SU-DHL-6 (cell line): ENCODE measurements around the gene CDC37.
"Not testable (repeated sequence)": the region's sequence is repeated elsewhere in the genome, so short reads cannot be mapped to it uniquely, and the experiment has no call there.

Experiments
- H2AFZ ChIP-seq: fragments of 200-600 bp; sonication (generic); 2 replicates; pipeline ENCODE4 v1.6.1; 2014; ENCODE audit warnings: low read depth, mild to moderate bottlenecking, moderate library complexity, mixed read lengths, antibody characterized with exemption, low read length; ENCODE audit not compliant: severe bottlenecking
- H3F3A ChIP-seq: fragments of 200-600 bp; shearing (Covaris generic); 2 replicates; pipeline ENCODE4 v1.6.0; 2016; ENCODE audit warnings: antibody characterized with exemption, mild to moderate bottlenecking; ENCODE audit not compliant: insufficient read depth
- H3K27ac ChIP-seq: fragments of 200-600 bp; sonication (generic); 2 replicates; pipeline ENCODE4 v1.5.1; 2016; ENCODE audit warnings: low read depth, mild to moderate bottlenecking, low read length, moderate library complexity, mixed read lengths
- H3K27me3 ChIP-seq: fragments of 200-600 bp; sonication (generic), shearing (Covaris generic); 2 replicates; pipeline ENCODE4 v1.6.0; 2014; ENCODE audit warnings: mild to moderate bottlenecking, low read length
- H3K36me3 ChIP-seq: fragments of 200-600 bp; sonication (generic); 2 replicates; pipeline ENCODE4 v1.6.1; 2014; ENCODE audit warnings: mild to moderate bottlenecking, low read length, mixed read lengths
- H3K4me2 ChIP-seq: fragments of 300-600, 200-600 bp; shearing (Covaris generic), sonication (generic); 2 replicates; pipeline ENCODE4 v1.6.0; 2014; ENCODE audit warnings: low read length, low read depth, mild to moderate bottlenecking; ENCODE audit not compliant: poor library complexity, severe bottlenecking
- H3K4me3 ChIP-seq: fragments of 200-600 bp; sonication (generic); 2 replicates; pipeline ENCODE4 v1.5.1; 2014; ENCODE audit warnings: antibody characterized with exemption, low read length, mild to moderate bottlenecking, mixed read lengths; ENCODE audit not compliant: insufficient read depth, poor library complexity, severe bottlenecking
- H3K79me2 ChIP-seq: fragments of 200-600 bp; sonication (generic); 2 replicates; pipeline ENCODE4 v1.6.1; 2014; ENCODE audit warnings: mild to moderate bottlenecking, low read length, moderate library complexity; ENCODE audit not compliant: insufficient read depth
- H3K9ac ChIP-seq: fragments of 200-600 bp; sonication (generic); 2 replicates; pipeline ENCODE4 v1.7.0; 2014; ENCODE audit warnings: mild to moderate bottlenecking, low read length
- H3K9me2 ChIP-seq: fragments of 200-600 bp; sonication (generic); replicated peaks from 2 replicates; pipeline ENCODE4 v1.6.1; 2014; ENCODE audit warnings: low read length; ENCODE audit not compliant: insufficient read depth
- H3K9me3 ChIP-seq: fragments of 200-600 bp; sonication (generic); 2 replicates; pipeline ENCODE4 v1.6.1; 2014; ENCODE audit warnings: low read length, mixed read lengths; ENCODE audit not compliant: insufficient read depth
- H4K20me1 ChIP-seq: fragments of 200-600 bp; sonication (generic); 2 replicates; pipeline ENCODE4 v1.6.1; 2014; ENCODE audit warnings: low read depth, mild to moderate bottlenecking, antibody characterized with exemption, low read length, moderate library complexity, mixed read lengths
- EZH2phosphoT487 ChIP-seq: fragments of 200-600 bp; sonication (generic), shearing (Covaris generic); conservative IDR thresholded peaks from 2 replicates; pipeline ENCODE4 v1.6.1; 2018; ENCODE audit warnings: mild to moderate bottlenecking, antibody characterized with exemption, low read length, moderate library complexity, mixed read lengths
- TF ChIP-seq, protein P1 (sequence below): fragments of 200-600 bp; sonication (generic); IDR thresholded peaks from one replicate; pipeline ENCODE4 v1.5.1; 2017; ENCODE audit warnings: antibody characterized with exemption, mild to moderate bottlenecking, low read length, moderate library complexity; ENCODE audit not compliant: insufficient read depth, poor library complexity, severe bottlenecking

The CDC37 gene

DNA sequence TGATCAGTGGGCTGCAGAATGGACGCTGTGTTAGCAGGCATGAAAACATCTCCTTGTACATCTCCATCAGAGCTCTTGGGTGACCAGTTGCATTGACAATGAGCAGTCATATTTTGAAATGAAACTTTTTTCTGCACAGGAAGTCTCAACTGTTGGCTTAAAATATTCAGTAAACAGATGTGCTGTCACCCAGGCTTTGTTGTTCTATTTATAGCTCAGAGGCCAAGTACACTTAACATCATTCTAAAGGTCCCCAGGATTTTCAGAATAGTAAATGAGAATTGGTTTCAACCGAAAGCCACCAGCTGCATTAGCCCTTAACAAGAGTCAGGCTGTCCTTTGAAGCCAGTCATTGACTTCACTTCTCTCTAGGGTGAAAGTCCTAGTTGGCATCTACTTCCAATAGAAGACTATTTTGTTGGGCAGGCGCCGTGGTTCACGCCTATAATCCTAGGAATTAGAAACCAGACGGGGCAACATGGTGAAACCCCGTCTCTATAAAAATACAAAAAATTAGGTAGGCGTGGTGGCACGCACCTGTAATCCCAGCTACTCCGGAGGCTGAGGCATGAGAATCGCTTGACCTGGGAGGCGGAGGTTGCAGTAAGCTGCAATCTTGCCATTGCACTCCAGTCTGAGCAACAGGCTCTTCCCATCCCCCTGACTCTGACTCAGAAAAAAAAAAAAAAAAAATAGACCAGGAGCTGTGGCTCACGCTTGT is 9.1 kb upstream of the CDC37 start:
- Histone ChIP-seq H3F3A (peaks cover 48% of the 10 kb centered on the region), H4K20me1 (no peaks in the 10 kb centered on the region), H3K9ac (peak overlapping the region; percentile 62), H3K79me2 (peaks cover 3% of the 10 kb centered on the region; the same call in 1 of the 2 replicates), H3K4me2 (peak overlapping the region; percentile 73), H2AFZ (no peak overlapping the region), H3K9me2 (no peaks in the 10 kb centered on the region), H3K9me3 (peaks cover 4% of the 10 kb centered on the region; the same call in 1 of the 2 replicates), H3K36me3 (no peaks in the 10 kb centered on the region), H3K27me3 (no peaks in the 10 kb centered on the region), H3K27ac (peak overlapping the region; percentile 99), H3K4me3 (peak overlapping the region; percentile 29)
- TF ChIP-seq, protein P1, sequence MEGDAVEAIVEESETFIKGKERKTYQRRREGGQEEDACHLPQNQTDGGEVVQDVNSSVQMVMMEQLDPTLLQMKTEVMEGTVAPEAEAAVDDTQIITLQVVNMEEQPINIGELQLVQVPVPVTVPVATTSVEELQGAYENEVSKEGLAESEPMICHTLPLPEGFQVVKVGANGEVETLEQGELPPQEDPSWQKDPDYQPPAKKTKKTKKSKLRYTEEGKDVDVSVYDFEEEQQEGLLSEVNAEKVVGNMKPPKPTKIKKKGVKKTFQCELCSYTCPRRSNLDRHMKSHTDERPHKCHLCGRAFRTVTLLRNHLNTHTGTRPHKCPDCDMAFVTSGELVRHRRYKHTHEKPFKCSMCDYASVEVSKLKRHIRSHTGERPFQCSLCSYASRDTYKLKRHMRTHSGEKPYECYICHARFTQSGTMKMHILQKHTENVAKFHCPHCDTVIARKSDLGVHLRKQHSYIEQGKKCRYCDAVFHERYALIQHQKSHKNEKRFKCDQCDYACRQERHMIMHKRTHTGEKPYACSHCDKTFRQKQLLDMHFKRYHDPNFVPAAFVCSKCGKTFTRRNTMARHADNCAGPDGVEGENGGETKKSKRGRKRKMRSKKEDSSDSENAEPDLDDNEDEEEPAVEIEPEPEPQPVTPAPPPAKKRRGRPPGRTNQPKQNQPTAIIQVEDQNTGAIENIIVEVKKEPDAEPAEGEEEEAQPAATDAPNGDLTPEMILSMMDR = no peak
- no peak for TF ChIP-seq EZH2phosphoT487

DNA sequence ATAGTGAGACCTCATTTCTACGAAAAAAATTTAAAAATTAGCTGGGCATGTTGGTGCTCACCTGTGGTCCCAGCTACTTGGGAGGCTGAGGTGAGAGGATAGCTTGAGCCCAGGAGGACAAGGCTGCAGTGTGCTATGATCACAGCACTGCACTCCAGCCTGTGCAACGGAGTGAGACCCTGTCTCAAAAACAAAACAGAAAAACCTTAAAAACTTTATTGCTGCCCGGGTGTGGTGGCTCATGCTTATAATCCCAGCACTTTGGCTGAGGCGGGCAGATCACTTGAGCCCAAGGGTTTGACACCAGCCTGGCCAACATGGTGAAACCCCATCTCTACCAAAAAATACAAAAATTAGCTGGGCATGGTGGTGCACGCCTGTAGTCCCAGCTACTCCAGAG is 7.9 kb upstream of the CDC37 start:
- H3F3A ChIP-seq = peaks cover 50% of the 10 kb centered on the region
- H4K20me1 ChIP-seq, H3K36me3 ChIP-seq, H3K9me3 ChIP-seq, H3K79me2 ChIP-seq, H2AFZ ChIP-seq, H3K9me2 ChIP-seq, H3K27me3 ChIP-seq: not testable (repeated sequence)
- H3K9ac ChIP-seq = peak overlapping the region; percentile 62
- peak overlapping the region; percentile 99 for H3K27ac ChIP-seq
- H3K4me2 ChIP-seq = peak overlapping the region; percentile 73
- H3K4me3 ChIP-seq = peak overlapping the region; percentile 16

DNA sequence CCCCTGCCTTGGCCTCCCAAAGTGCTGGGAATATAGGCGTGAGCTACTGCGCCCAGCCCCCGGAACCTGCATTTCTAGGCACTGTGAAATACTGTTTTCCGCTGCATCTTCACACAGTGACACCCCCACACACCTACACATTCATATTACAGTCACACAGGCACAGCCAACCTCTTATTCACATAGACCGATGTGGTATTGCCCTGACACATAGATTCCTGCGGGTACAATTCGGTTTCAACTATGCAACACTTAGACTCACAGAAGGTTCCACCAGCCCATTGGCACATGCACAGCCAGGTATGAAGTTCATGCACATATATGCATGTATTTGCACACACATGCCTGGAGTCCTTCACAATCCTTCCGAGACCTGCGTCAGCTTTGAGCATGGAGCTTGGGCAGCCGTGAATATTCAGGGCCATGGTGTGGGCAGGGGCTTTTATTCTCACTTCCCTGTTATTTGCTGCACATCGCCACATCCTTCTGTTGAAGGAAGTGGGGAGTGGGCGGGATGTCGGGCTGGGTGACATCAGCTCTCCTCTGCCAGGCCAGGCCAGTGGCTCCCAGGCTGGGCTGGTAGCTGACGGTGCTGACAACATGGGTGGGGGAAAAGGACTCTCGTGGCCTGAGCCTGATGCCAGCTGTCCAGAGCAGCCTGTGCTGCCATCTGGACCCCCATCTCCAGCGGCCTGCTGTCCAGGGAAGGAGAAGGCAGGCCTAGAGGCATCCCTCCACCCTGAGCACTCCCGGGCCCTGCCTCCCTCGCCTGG is 5.4 kb upstream of the CDC37 start:
- Histone ChIP-seq H3K9me3 (no peaks in the 10 kb centered on the region), H3F3A (peaks cover 39% of the 10 kb centered on the region), H2AFZ (no peak overlapping the region), H3K9ac (peak overlapping the region; percentile 14; the same call in 1 of the 2 replicates), H3K9me2 (no peaks in the 10 kb centered on the region), H3K4me2 (no peak overlapping the region), H3K79me2 (no peaks in the 10 kb centered on the region), H3K36me3 (no peaks in the 10 kb centered on the region), H3K4me3 (no peak overlapping the region), H4K20me1 (no peaks in the 10 kb centered on the region), H3K27ac (0 out of 2 replicates have a peak overlapping the region, but pooled peaks have one; percentile 10), H3K27me3 (no peaks in the 10 kb centered on the region)
- no peak for TF ChIP-seq EZH2phosphoT487
- TF ChIP-seq, protein P1 = no peak

DNA sequence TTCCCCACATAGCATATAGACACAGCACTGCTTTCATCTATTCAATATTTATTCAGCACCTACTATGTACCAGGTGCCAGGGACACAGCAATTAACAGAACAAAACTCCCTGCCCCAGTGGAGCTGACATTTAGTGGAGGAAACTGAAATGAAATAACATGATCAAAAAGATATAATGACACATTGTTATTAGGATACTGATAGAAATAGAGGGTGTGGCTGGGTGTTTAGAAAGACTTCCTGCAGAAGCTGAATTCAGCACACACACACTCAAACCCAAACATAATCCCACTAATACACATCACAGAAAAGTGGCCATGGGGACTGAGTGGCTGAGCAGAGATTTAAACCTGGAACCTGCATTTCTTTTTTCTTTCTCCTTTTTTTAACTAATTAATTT is 3.8 kb upstream of the CDC37 start:
- peaks cover 12% of the 10 kb centered on the region for H3K79me2 ChIP-seq
- no peak overlapping the region for H3K4me2 ChIP-seq
- H3K27me3 ChIP-seq = no peaks in the 10 kb centered on the region
- no peak overlapping the region for H3K27ac ChIP-seq
- H2AFZ ChIP-seq = no peak overlapping the region
- no peak overlapping the region for H3K9ac ChIP-seq
- no peaks in the 10 kb centered on the region for H3K9me2 ChIP-seq
- H3K9me3 ChIP-seq = no peaks in the 10 kb centered on the region
- TF ChIP-seq, protein P1 = no peak
- no peak for TF ChIP-seq EZH2phosphoT487
- no peak overlapping the region for H3K4me3 ChIP-seq
- peaks cover 25% of the 10 kb centered on the region for H3F3A ChIP-seq
- H3K36me3 ChIP-seq = no peaks in the 10 kb centered on the region
- H4K20me1 ChIP-seq = no peaks in the 10 kb centered on the region
